ENCODE measurements around the gene C13orf42. TPM values are rescaled to one million over a fixed set of nuclear protein-coding genes. Genes with fewer than 3 reads are reported as not detected.

C13orf42 gene
- total and polyA plus RNA-seq, 4 donors = 0.04 to 0.23 TPM; not detected in 2

DNA sequence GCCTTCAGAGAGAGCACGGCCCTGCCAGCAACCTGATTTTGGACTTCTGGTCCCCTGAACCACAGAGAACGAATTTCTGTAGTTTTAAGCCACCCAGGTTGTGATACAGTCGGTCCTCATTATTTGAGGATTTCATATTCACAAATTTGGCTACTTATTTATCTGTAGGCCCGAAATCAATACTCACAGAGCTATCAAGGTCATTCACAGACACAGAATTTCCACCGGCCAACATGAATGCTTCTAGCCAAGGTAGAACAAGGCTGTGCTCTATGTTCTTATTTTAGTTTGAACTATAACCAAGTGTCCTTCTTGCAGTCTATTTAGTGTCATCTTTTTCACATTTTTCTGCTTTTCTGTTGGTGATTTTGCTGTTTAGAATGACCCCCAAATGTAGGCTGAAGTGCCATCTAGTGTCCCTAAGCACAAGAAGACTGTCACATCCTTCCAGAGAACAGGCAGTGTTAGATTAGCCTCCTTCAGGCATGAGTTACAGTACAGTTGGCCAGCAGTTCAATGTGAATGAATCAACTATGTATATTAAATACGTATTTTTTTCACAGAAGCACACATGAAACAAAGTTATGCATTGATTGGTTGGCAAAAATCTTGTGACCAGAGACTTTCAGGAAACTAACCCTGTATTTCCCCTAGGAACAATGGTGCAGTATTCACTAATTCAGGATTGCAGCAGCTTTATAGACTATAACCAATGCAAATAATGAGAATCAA is 63.5 kb downstream of the C13orf42 start:
- Histone ChIP-seq H3K9ac (ENCODE audit: insufficient read depth in 1 of 2, low read length in 2 of 2) (no peak overlapping the region), H3K4me1 (ENCODE audit: control insufficient read depth in 5 of 5, insufficient read depth in 5 of 5, low read length in 5 of 5) (peaks cover 0 to 3% (median 0%) of the 10 kb centered on the region in 5 donors), H3K27me3 (ENCODE audit: control insufficient read depth in 3 of 3, insufficient read depth in 3 of 3, low read length in 2 of 3) (no peaks in the 10 kb centered on the region), H3K36me3 (ENCODE audit: control insufficient read depth in 4 of 4, insufficient read depth in 4 of 4, low read length in 4 of 4) (no peaks in the 10 kb centered on the region), H3K9me3 (ENCODE audit: control insufficient read depth in 4 of 4, insufficient read depth in 3 of 4, low read length in 3 of 4) (no peaks in the 10 kb centered on the region), H3K27ac (ENCODE audit: low read depth in 1 of 2, low read length in 1 of 2) (no peak overlapping the region), H3K4me3 (no peak overlapping the region)
- ATAC-seq (ENCODE audit: insufficient read depth, low FRiP score) (no peak), DNase-seq (peak in 1 of 3 donors; percentile 16)
- WGBS, 2 donors = 92 to 93% methylated on average over 6 of the region's 6 CpGs
- TF ChIP-seq, protein P1, sequence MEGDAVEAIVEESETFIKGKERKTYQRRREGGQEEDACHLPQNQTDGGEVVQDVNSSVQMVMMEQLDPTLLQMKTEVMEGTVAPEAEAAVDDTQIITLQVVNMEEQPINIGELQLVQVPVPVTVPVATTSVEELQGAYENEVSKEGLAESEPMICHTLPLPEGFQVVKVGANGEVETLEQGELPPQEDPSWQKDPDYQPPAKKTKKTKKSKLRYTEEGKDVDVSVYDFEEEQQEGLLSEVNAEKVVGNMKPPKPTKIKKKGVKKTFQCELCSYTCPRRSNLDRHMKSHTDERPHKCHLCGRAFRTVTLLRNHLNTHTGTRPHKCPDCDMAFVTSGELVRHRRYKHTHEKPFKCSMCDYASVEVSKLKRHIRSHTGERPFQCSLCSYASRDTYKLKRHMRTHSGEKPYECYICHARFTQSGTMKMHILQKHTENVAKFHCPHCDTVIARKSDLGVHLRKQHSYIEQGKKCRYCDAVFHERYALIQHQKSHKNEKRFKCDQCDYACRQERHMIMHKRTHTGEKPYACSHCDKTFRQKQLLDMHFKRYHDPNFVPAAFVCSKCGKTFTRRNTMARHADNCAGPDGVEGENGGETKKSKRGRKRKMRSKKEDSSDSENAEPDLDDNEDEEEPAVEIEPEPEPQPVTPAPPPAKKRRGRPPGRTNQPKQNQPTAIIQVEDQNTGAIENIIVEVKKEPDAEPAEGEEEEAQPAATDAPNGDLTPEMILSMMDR (IDR thresholded peaks at IDR 0.05; ENCODE audit: control extremely low read depth, extremely low read depth) = no peak

DNA sequence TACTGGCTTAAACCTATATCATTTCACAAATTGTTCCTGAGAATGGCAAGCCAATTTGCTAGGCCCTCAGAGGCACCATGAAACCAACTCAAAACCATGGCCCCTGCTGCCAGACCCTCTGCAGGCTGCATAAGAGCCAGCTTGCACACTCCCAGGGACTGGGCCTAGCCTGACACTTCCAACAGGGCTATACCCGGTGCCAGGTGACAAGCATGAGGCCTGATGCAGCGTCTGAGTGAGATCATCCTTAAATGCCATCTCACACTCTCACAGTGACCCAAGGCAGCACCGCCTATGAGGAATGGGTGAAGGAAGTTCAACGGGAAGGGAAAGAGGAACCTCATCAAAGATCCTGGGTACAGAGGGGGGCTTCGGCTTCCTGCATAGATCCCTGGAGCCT is 65.6 kb downstream of the C13orf42 start:
- no peak for ATAC-seq (ENCODE audit: insufficient read depth, low FRiP score)
- Histone ChIP-seq H3K36me3 (ENCODE audit: control insufficient read depth in 4 of 4, insufficient read depth in 4 of 4, low read length in 4 of 4) (no peaks in the 10 kb centered on the region), H3K27ac (ENCODE audit: low read depth in 1 of 2, low read length in 1 of 2) (no peak overlapping the region), H3K4me3 (no peak overlapping the region), H3K27me3 (ENCODE audit: control insufficient read depth in 3 of 3, insufficient read depth in 3 of 3, low read length in 2 of 3) (no peaks in the 10 kb centered on the region), H3K4me1 (ENCODE audit: control insufficient read depth in 5 of 5, insufficient read depth in 5 of 5, low read length in 5 of 5) (peaks cover 0 to 3% (median 0%) of the 10 kb centered on the region in 5 donors), H3K9ac (ENCODE audit: insufficient read depth in 1 of 2, low read length in 2 of 2) (no peak overlapping the region), H3K9me3 (ENCODE audit: control insufficient read depth in 4 of 4, insufficient read depth in 3 of 4, low read length in 3 of 4) (no peaks in the 10 kb centered on the region)
- DNase-seq = no peak
- TF ChIP-seq, protein P1 (IDR thresholded peaks at IDR 0.05; ENCODE audit: control extremely low read depth, extremely low read depth) = no peak
- 41 to 67% methylated on average over 5 of the region's 5 CpGs for WGBS, 2 donors

GRCh38 chr13:51044023-51044665 is 66.9 kb downstream of the C13orf42 start:
- Histone ChIP-seq H3K27me3 (ENCODE audit: control insufficient read depth in 3 of 3, insufficient read depth in 3 of 3, low read length in 2 of 3) (no peaks in the 10 kb centered on the region), H3K4me3 (no peak overlapping the region), H3K4me1 (ENCODE audit: control insufficient read depth in 5 of 5, insufficient read depth in 5 of 5, low read length in 5 of 5) (peaks cover 0 to 3% (median 0%) of the 10 kb centered on the region in 5 donors), H3K9ac (ENCODE audit: insufficient read depth in 1 of 2, low read length in 2 of 2) (no peak overlapping the region), H3K36me3 (ENCODE audit: control insufficient read depth in 4 of 4, insufficient read depth in 4 of 4, low read length in 4 of 4) (no peaks in the 10 kb centered on the region), H3K9me3 (ENCODE audit: control insufficient read depth in 4 of 4, insufficient read depth in 3 of 4, low read length in 3 of 4) (no peaks in the 10 kb centered on the region), H3K27ac (ENCODE audit: low read depth in 1 of 2, low read length in 1 of 2) (no peak overlapping the region)
- ATAC-seq (ENCODE audit: insufficient read depth, low FRiP score) = no peak
- 91 to 99% methylated on average over 13 of the region's 13 CpGs for WGBS, 2 donors
- TF ChIP-seq, protein P1 (IDR thresholded peaks at IDR 0.05; ENCODE audit: control extremely low read depth, extremely low read depth) = no peak
- DNase-seq = no peak
